HG03196 (cell line): ENCODE measurements around the gene TNN.

Experiments
- ATAC-seq: cut with Tn5 transposase; IDR thresholded peaks from one replicate; pipeline ENCODE4 v1.9.1; 2021; ENCODE audit not compliant: unreplicated experiment

TNN gene

GRCh38 chr1:175171036-175171913 lies 103.6 kb downstream of the TNN start:
- ATAC-seq = no peak

GRCh38 chr1:175172503-175172902 lies 104.9 kb downstream of the TNN start:
- no peak for ATAC-seq

- ATAC-seq = no peak
These were observed 105.9 kb downstream of the TNN start for GRCh38 chr1:175173531-175173930.

- peak; percentile 69 for ATAC-seq
These were observed 106.9 kb downstream of the TNN start for GRCh38 chr1:175174309-175175102.

GRCh38 chr1:175176246-175176645 lies 108.6 kb downstream of the TNN start:
- ATAC-seq = no peak

- ATAC-seq = no peak
These were observed 110.4 kb downstream of the TNN start for GRCh38 chr1:175178056-175178455.

GRCh38 chr1:175178456-175178855 lies 110.8 kb downstream of the TNN start:
- no peak for ATAC-seq

- no peak for ATAC-seq
These were observed 112.4 kb downstream of the TNN start for GRCh38 chr1:175179837-175180590.

GRCh38 chr1:175182201-175182746 lies 114.6 kb downstream of the TNN start:
- no peak for ATAC-seq

GRCh38 chr1:175183586-175183985 lies 116.0 kb downstream of the TNN start:
- ATAC-seq = no peak

GRCh38 chr1:175185903-175186302 lies 118.3 kb downstream of the TNN start:
- no peak for ATAC-seq

GRCh38 chr1:175186433-175187160 lies 119.0 kb downstream of the TNN start:
- ATAC-seq = no peak

GRCh38 chr1:175188936-175189335 lies 121.3 kb downstream of the TNN start:
- ATAC-seq = peak; percentile 57

- no peak for ATAC-seq
These were observed 124.0 kb downstream of the TNN start for GRCh38 chr1:175191659-175192058.

- ATAC-seq = no peak
These were observed 124.5 kb downstream of the TNN start for GRCh38 chr1:175192111-175192629.

GRCh38 chr1:175192630-175193526 lies 125.2 kb downstream of the TNN start, which contains the start of gene KIAA0040:
TSS of gene KIAA0040 (minus strand) at chr1:175192776. CDS start at chr1:175161013, 31,763 bp downstream.
- peak; percentile 48 for ATAC-seq

GRCh38 chr1:175193527-175193910 lies 125.9 kb downstream of the TNN start:
- ATAC-seq = no peak

- ATAC-seq = no peak
These were observed 127.6 kb downstream of the TNN start for GRCh38 chr1:175195281-175195680.

GRCh38 chr1:175195798-175196197 lies 128.2 kb downstream of the TNN start:
- ATAC-seq = no peak
